HepG2 (cell line): Measurements from ENCODE around the gene TRIM31. TPM values are rescaled to one million over a fixed set of nuclear protein-coding genes. Genes with fewer than 3 reads are reported as not detected.

Experiments used
- CREB1 ChIP-seq, 2 experiments: fragments of 450-650 bp in 1 of 2; IDR thresholded peaks; 2 replicates each; pipeline ENCODE4 v1.6.1; 2016 to 2017; ENCODE audit warnings: control low read depth in 1 of 2, mild to moderate bottlenecking in 1 of 2, missing compliant biosample characterization in 1 of 2, missing genetic modification characterization in 1 of 2
- IRF2 ChIP-seq: IDR thresholded peaks from 2 replicates; pipeline ENCODE4 v1.6.1; 2018; ENCODE audit warnings: missing genetic modification reagents, missing compliant biosample characterization
- MEIS1 ChIP-seq: sonication (generic); formaldehyde crosslinking; IDR thresholded peaks from 2 replicates; pipeline ENCODE4 v1.9.0; 2021; ENCODE audit warnings: mild to moderate bottlenecking, missing genetic modification reagents, moderate library complexity, borderline replicate concordance
- RBM39 ChIP-seq: fragments of 200-400 bp; formaldehyde crosslinking; IDR thresholded peaks from one replicate; pipeline ENCODE4 v1.6.1; 2018; ENCODE audit warnings: antibody characterized with exemption, mild to moderate bottlenecking, low read depth, low read length; ENCODE audit not compliant: poor library complexity, severe bottlenecking
- RORA ChIP-seq: sonication (generic); formaldehyde crosslinking; IDR thresholded peaks from 2 replicates; pipeline ENCODE4 v1.5.0; 2020; ENCODE audit warnings: mild to moderate bottlenecking, missing genetic modification reagents, moderate library complexity
- SETDB1 ChIP-seq: sonication (generic); formaldehyde crosslinking; IDR thresholded peaks from 2 replicates; pipeline ENCODE4 v1.5.1; 2020; ENCODE audit warnings: missing genetic modification reagents, mild to moderate bottlenecking, borderline replicate concordance
- SRF ChIP-seq: IDR thresholded peaks from 2 replicates; pipeline ENCODE4 v1.6.1; 2011; ENCODE audit warnings: mild to moderate bottlenecking, low read depth, low read length, moderate library complexity
- TCF7 ChIP-seq: sonication (generic); IDR thresholded peaks from 2 replicates; pipeline ENCODE4 v1.6.1; 2016; ENCODE audit warnings: antibody characterized with exemption, low read depth
- TRIM24 ChIP-seq: sonication (generic); formaldehyde crosslinking; IDR thresholded peaks from 2 replicates; pipeline ENCODE4 v1.8.0; 2022; ENCODE audit warnings: mild to moderate bottlenecking, missing genetic modification reagents
- ZNF546 ChIP-seq: sonication (generic); formaldehyde crosslinking; conservative IDR thresholded peaks from 2 replicates; pipeline ENCODE4 v1.8.1; 2023; ENCODE audit warnings: mild to moderate bottlenecking, missing genetic modification reagents
- ZNF781 ChIP-seq: sonication (generic); formaldehyde crosslinking; IDR thresholded peaks from 2 replicates; pipeline ENCODE4 v1.5.1; 2020; ENCODE audit warnings: borderline replicate concordance, mild to moderate bottlenecking, missing genetic modification reagents; ENCODE audit errors: not compliant biosample characterization
- polyA plus RNA-seq, 8 experiments: library from polyadenylated mRNA; depleted of rRNA in 3 of 8; stranded (reverse) in 7 of 8; unstranded in 1 of 8; fragments of >200 nt; fragmentation: Illumina TruSeq in 4 of 8; extraction: Trizol in 4 of 8; gene quantifications; 2 replicates each; pipeline versions ENCODE4 v1.2.1 to v1.2.3, GENCODE V29; 2011 to 2016; ENCODE audit warnings: low read depth in 4 of 8, missing spikeins in 1 of 8, mixed read lengths in 1 of 8; ENCODE audit not compliant: insufficient read depth in 1 of 8
- total RNA-seq, 5 experiments: library from RNA; depleted of rRNA; stranded (reverse); fragments of >200 nt; fragmentation: Illumina TruSeq; extraction: Trizol; gene quantifications; 2 replicates each; pipeline ENCODE4 v1.2.3, GENCODE V29; 2016; ENCODE audit warnings: low read depth in 1 of 5
- TF ChIP-seq, protein P1 (sequence below): sonication (generic); formaldehyde crosslinking; IDR thresholded peaks from 2 replicates; pipeline ENCODE4 v1.5.0; 2020; ENCODE audit warnings: mild to moderate bottlenecking, missing genetic modification reagents
- TF ChIP-seq, protein P2 (sequence below): sonication (generic); formaldehyde crosslinking; IDR thresholded peaks from 2 replicates; pipeline ENCODE4 v1.9.0; 2021; ENCODE audit warnings: missing genetic modification reagents, mild to moderate bottlenecking, borderline replicate concordance
- TF ChIP-seq, protein P3 (sequence below): sonication (generic); formaldehyde crosslinking; IDR thresholded peaks from 2 replicates; pipeline ENCODE4 v1.9.0; 2021; ENCODE audit warnings: missing genetic modification reagents, borderline replicate concordance
- TF ChIP-seq, protein P4 (sequence below): sonication (generic); formaldehyde crosslinking; IDR thresholded peaks from 2 replicates; pipeline ENCODE4 v1.8.0; 2022; ENCODE audit warnings: mild to moderate bottlenecking, missing genetic modification reagents, moderate library complexity
- TF ChIP-seq, protein P5 (sequence below): sonication (generic); formaldehyde crosslinking; IDR thresholded peaks from 2 replicates; pipeline ENCODE4 v1.4.0; 2020; ENCODE audit warnings: missing genetic modification reagents

Gene TRIM31
- total and polyA plus RNA-seq, 2 of the 13 experiments (the other 11 are each of a cell fraction or from before 2014, with no cell fraction given), result 0.13 to 0.51 TPM

DNA sequence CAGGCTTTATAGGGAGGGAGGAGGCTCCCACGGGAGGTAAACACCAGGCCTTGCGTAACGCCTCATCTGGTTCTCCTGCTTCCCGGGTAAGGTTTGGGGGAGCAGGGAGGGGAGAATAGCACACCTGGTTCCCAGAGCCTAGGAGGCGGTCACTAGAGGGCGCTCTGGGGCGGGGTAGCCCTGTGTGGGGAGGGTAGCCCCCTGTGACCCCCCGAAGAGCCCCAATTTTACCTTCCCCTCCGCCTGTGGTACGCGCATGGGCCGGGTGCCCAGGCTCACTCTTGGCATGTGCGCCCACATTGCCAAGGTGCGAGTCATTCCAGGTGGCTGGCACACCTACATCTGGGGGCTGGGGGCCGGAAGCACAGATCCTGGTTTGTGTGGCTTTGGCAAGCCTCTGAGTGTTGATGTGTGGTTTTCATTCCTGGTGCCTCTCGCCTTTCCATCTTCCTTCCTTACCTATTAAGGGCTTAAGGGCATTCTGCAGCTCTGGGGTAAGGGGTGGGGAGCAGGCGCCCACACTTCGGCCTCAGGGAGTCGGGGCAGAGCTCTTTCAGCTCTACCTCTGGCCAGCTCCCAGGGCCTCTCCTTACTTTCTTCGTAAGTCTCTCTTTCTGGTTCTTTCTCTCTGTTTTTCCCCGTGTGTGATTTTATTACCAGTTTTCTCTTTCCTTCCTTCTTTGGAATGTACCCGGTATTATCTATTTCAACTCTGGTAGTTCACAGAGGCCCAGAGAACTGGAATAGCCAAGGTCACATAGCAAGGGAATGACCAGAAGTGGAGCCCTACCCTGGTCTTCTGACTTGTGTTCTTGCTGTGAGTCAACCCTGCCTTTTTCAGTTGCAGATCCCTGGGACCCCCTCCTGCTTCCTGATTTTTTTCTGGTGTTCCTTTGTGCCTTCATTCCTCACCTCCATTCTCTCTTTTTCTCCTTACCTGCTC, 36.8 kb downstream of the TRIM31 start (continued):
- TF ChIP-seq, protein P1, sequence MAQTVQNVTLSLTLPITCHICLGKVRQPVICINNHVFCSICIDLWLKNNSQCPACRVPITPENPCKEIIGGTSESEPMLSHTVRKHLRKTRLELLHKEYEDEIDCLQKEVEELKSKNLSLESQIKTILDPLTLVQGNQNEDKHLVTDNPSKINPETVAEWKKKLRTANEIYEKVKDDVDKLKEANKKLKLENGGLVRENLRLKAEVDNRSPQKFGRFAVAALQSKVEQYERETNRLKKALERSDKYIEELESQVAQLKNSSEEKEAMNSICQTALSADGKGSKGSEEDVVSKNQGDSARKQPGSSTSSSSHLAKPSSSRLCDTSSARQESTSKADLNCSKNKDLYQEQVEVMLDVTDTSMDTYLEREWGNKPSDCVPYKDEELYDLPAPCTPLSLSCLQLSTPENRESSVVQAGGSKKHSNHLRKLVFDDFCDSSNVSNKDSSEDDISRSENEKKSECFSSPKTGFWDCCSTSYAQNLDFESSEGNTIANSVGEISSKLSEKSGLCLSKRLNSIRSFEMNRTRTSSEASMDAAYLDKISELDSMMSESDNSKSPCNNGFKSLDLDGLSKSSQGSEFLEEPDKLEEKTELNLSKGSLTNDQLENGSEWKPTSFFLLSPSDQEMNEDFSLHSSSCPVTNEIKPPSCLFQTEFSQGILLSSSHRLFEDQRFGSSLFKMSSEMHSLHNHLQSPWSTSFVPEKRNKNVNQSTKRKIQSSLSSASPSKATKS, result no peak
- TF ChIP-seq RORA, result no peak
- no peak for TF ChIP-seq TCF7
- TF ChIP-seq, protein P2, sequence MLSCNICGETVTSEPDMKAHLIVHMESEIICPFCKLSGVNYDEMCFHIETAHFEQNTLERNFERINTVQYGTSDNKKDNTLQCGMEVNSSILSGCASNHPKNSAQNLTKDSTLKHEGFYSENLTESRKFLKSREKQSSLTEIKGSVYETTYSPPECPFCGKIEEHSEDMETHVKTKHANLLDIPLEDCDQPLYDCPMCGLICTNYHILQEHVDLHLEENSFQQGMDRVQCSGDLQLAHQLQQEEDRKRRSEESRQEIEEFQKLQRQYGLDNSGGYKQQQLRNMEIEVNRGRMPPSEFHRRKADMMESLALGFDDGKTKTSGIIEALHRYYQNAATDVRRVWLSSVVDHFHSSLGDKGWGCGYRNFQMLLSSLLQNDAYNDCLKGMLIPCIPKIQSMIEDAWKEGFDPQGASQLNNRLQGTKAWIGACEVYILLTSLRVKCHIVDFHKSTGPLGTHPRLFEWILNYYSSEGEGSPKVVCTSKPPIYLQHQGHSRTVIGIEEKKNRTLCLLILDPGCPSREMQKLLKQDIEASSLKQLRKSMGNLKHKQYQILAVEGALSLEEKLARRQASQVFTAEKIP (CRISPR knock-in tag), result no peak
- TF ChIP-seq CREB1 (IDR thresholded peaks at IDR 0.05), result no peak
- TF ChIP-seq CREB1 (CRISPR knock-in tag; IDR thresholded peaks at IDR 0.05), result no peak
- no peak for TF ChIP-seq IRF2 (CRISPR knock-in tag)
- TF ChIP-seq SETDB1 (CRISPR knock-in tag), result no peak
- TF ChIP-seq, protein P3, sequence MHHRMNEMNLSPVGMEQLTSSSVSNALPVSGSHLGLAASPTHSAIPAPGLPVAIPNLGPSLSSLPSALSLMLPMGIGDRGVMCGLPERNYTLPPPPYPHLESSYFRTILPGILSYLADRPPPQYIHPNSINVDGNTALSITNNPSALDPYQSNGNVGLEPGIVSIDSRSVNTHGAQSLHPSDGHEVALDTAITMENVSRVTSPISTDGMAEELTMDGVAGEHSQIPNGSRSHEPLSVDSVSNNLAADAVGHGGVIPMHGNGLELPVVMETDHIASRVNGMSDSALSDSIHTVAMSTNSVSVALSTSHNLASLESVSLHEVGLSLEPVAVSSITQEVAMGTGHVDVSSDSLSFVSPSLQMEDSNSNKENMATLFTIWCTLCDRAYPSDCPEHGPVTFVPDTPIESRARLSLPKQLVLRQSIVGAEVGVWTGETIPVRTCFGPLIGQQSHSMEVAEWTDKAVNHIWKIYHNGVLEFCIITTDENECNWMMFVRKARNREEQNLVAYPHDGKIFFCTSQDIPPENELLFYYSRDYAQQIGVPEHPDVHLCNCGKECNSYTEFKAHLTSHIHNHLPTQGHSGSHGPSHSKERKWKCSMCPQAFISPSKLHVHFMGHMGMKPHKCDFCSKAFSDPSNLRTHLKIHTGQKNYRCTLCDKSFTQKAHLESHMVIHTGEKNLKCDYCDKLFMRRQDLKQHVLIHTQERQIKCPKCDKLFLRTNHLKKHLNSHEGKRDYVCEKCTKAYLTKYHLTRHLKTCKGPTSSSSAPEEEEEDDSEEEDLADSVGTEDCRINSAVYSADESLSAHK (CRISPR knock-in tag), result no peak
- TF ChIP-seq ZNF546, result no peak
- no peak for TF ChIP-seq TRIM24 (CRISPR knock-in tag)
- TF ChIP-seq, protein P4, sequence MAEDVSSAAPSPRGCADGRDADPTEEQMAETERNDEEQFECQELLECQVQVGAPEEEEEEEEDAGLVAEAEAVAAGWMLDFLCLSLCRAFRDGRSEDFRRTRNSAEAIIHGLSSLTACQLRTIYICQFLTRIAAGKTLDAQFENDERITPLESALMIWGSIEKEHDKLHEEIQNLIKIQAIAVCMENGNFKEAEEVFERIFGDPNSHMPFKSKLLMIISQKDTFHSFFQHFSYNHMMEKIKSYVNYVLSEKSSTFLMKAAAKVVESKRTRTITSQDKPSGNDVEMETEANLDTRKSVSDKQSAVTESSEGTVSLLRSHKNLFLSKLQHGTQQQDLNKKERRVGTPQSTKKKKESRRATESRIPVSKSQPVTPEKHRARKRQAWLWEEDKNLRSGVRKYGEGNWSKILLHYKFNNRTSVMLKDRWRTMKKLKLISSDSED (CRISPR knock-in tag), result no peak
- TF ChIP-seq ZNF781, result no peak
- no peak for TF ChIP-seq MEIS1
- no peak for TF ChIP-seq RBM39
- TF ChIP-seq SRF, result no peak
- TF ChIP-seq, protein P5, sequence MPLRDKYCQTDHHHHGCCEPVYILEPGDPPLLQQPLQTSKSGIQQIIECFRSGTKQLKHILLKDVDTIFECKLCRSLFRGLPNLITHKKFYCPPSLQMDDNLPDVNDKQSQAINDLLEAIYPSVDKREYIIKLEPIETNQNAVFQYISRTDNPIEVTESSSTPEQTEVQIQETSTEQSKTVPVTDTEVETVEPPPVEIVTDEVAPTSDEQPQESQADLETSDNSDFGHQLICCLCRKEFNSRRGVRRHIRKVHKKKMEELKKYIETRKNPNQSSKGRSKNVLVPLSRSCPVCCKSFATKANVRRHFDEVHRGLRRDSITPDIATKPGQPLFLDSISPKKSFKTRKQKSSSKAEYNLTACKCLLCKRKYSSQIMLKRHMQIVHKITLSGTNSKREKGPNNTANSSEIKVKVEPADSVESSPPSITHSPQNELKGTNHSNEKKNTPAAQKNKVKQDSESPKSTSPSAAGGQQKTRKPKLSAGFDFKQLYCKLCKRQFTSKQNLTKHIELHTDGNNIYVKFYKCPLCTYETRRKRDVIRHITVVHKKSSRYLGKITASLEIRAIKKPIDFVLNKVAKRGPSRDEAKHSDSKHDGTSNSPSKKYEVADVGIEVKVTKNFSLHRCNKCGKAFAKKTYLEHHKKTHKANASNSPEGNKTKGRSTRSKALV (CRISPR knock-in tag), result no peak
